HEK293 (cell line): ENCODE results near the gene AMPD3.

Source experiments
- CTCF ChIA-PET: fragments of 350-600 bp; formaldehyde crosslinking; extraction: SDS; loops from one replicate; lab custom pipeline; 2021; ENCODE audit warnings: antibody characterized with exemption; lab: Yijun Ruan, JAX
- POLR2A ChIA-PET: fragments of 300-600 bp; formaldehyde crosslinking; extraction: SDS; loops from one replicate; lab custom pipeline; 2020; ENCODE audit warnings: antibody characterized with exemption, inconsistent platforms; lab: Yijun Ruan, JAX
- H3K27ac ChIP-seq: fragments of 200-500 bp; sonication (Bioruptor generic); 2 replicates; pipeline ENCODE4 v1.5.1; 2014; ENCODE audit warnings: low read depth, low read length, control low read depth, inconsistent platforms; ENCODE audit errors: extremely low read depth
- H3K36me3 ChIP-seq, 2 experiments: fragments of 200-500 bp in 1 of 2; sonication (Bioruptor generic) in 1 of 2; 1 replicate in 1 of 2; 2 replicates in 1 of 2; pipeline ENCODE4 v1.5.1; 2014 to 2017; ENCODE audit warnings: inconsistent platforms in 2 of 2, low read length in 2 of 2; ENCODE audit not compliant: control insufficient read depth in 2 of 2, insufficient read depth in 1 of 2
- H3K4me1 ChIP-seq: fragments of 200-500 bp; sonication (Bioruptor generic); 2 replicates; pipeline ENCODE4 v1.5.1; 2014; ENCODE audit warnings: mild to moderate bottlenecking, low read length, inconsistent platforms; ENCODE audit not compliant: control insufficient read depth, insufficient read depth
- H3K4me3 ChIP-seq: 2 replicates; pipeline ENCODE4 v1.5.1; 2011; ENCODE audit warnings: low read depth, mild to moderate bottlenecking, control low read depth, low read length, moderate library complexity
- H3K9me3 ChIP-seq: fragments of 200-500 bp; sonication (Bioruptor generic); 2 replicates; pipeline ENCODE4 v1.5.1; 2014; ENCODE audit warnings: low read depth, low read length, inconsistent platforms; ENCODE audit not compliant: control insufficient read depth, insufficient read depth
- FEZF1 ChIP-seq: fragments of 450-650 bp; formaldehyde crosslinking; IDR thresholded peaks from 2 replicates; pipeline ENCODE4 v1.5.1; 2016; ENCODE audit warnings: missing biosample characterization, missing genetic modification characterization
- HOXA7 ChIP-seq: sonication (generic); formaldehyde crosslinking; IDR thresholded peaks from 2 replicates; pipeline ENCODE4 v1.8.1; 2022; ENCODE audit warnings: missing genetic modification reagents, borderline replicate concordance
- HOXD13 ChIP-seq: sonication (generic); formaldehyde crosslinking; IDR thresholded peaks from 2 replicates; pipeline ENCODE4 v1.8.0; 2022; ENCODE audit warnings: missing genetic modification reagents, borderline replicate concordance
- IKZF3 ChIP-seq: fragments of 450-650 bp; IDR thresholded peaks from 2 replicates; pipeline ENCODE4 v1.5.0; 2018; ENCODE audit warnings: missing biosample characterization, mild to moderate bottlenecking, missing genetic modification characterization, moderate library complexity
- KLF16 ChIP-seq: fragments of 450-650 bp; formaldehyde crosslinking; IDR thresholded peaks from 2 replicates; pipeline ENCODE4 v1.5.1; 2017; ENCODE audit warnings: missing biosample characterization, missing genetic modification characterization
- MYNN ChIP-seq: fragments of 450-650 bp; formaldehyde crosslinking; IDR thresholded peaks from 2 replicates; pipeline ENCODE4 v1.5.1; 2016; ENCODE audit warnings: missing biosample characterization, missing genetic modification characterization, borderline replicate concordance
- SETDB1 ChIP-seq: IDR thresholded peaks from one replicate; pipeline ENCODE4 v1.6.1; 2017; ENCODE audit warnings: mild to moderate bottlenecking, low read length, moderate library complexity, mixed read lengths; ENCODE audit not compliant: insufficient read length
- ZBTB20 ChIP-seq: fragments of 450-650 bp; formaldehyde crosslinking; IDR thresholded peaks from 2 replicates; pipeline ENCODE4 v1.5.1; 2016; ENCODE audit warnings: missing biosample characterization, missing genetic modification characterization
- ZBTB48 ChIP-seq: fragments of 450-650 bp; formaldehyde crosslinking; IDR thresholded peaks from 2 replicates; pipeline ENCODE4 v1.5.1; 2016; ENCODE audit warnings: missing biosample characterization, missing genetic modification characterization
- ZBTB7A ChIP-seq: fragments of 450-650 bp; formaldehyde crosslinking; IDR thresholded peaks from 2 replicates; pipeline ENCODE4 v1.5.1; 2016; ENCODE audit warnings: low read depth, missing biosample characterization, missing genetic modification characterization
- ZFP41 ChIP-seq: fragments of 450-650 bp; formaldehyde crosslinking; IDR thresholded peaks from 2 replicates; pipeline ENCODE4 v1.5.1; 2016; ENCODE audit warnings: missing biosample characterization, missing genetic modification characterization, borderline replicate concordance
- ZNF133 ChIP-seq: fragments of 450-650 bp; formaldehyde crosslinking; IDR thresholded peaks from 2 replicates; pipeline ENCODE4 v1.5.1; 2016; ENCODE audit warnings: missing biosample characterization, missing genetic modification characterization
- ZNF155 ChIP-seq: fragments of 450-650 bp; formaldehyde crosslinking; IDR thresholded peaks from 2 replicates; pipeline ENCODE4 v1.5.1; 2016; ENCODE audit warnings: missing biosample characterization, missing genetic modification characterization
- ZNF2 ChIP-seq: fragments of 450-650 bp; formaldehyde crosslinking; IDR thresholded peaks from 2 replicates; pipeline ENCODE4 v1.5.1; 2016; ENCODE audit warnings: missing biosample characterization, missing genetic modification characterization
- ZNF223 ChIP-seq: fragments of 450-650 bp; formaldehyde crosslinking; IDR thresholded peaks from 2 replicates; pipeline ENCODE4 v1.5.1; 2016; ENCODE audit warnings: missing biosample characterization, missing genetic modification characterization
- ZNF354C ChIP-seq: fragments of 450-650 bp; formaldehyde crosslinking; IDR thresholded peaks from 2 replicates; pipeline ENCODE4 v1.5.1; 2016; ENCODE audit warnings: missing biosample characterization, missing genetic modification characterization, low read depth, borderline replicate concordance
- ZNF404 ChIP-seq: fragments of 450-650 bp; formaldehyde crosslinking; IDR thresholded peaks from 2 replicates; pipeline ENCODE4 v1.5.1; 2017; ENCODE audit warnings: missing biosample characterization, missing genetic modification characterization
- ZNF555 ChIP-seq: fragments of 450-650 bp; formaldehyde crosslinking; conservative IDR thresholded peaks from 2 replicates; pipeline ENCODE4 v1.5.1; 2017; ENCODE audit warnings: missing biosample characterization, mild to moderate bottlenecking, missing genetic modification characterization, inconsistent platforms
- ZNF571 ChIP-seq: fragments of 450-650 bp; formaldehyde crosslinking; IDR thresholded peaks from 2 replicates; pipeline ENCODE4 v1.5.0; 2017; ENCODE audit warnings: missing biosample characterization, missing genetic modification characterization
- ZNF670 ChIP-seq: fragments of 450-650 bp; formaldehyde crosslinking; IDR thresholded peaks from 2 replicates; pipeline ENCODE4 v1.5.1; 2016; ENCODE audit warnings: missing biosample characterization, missing genetic modification characterization, low read depth
- ZNF791 ChIP-seq: fragments of 450-650 bp; formaldehyde crosslinking; IDR thresholded peaks from 2 replicates; pipeline ENCODE4 v1.5.1; 2016; ENCODE audit warnings: missing biosample characterization, missing genetic modification characterization
- ZSCAN30 ChIP-seq: fragments of 450-650 bp; IDR thresholded peaks from 2 replicates; pipeline ENCODE4 v1.5.1; 2018; ENCODE audit warnings: missing biosample characterization, mild to moderate bottlenecking, missing genetic modification characterization, moderate library complexity
- TF ChIP-seq, protein P1 (sequence below): fragments of 450-650 bp; formaldehyde crosslinking; IDR thresholded peaks from 2 replicates; pipeline ENCODE4 v1.5.1; 2016; ENCODE audit warnings: missing biosample characterization, missing genetic modification characterization
- TF ChIP-seq, protein P2 (sequence below): fragments of 450-650 bp; formaldehyde crosslinking; IDR thresholded peaks from 2 replicates; pipeline ENCODE4 v1.5.1; 2016; ENCODE audit warnings: missing biosample characterization, missing genetic modification characterization

The AMPD3 gene

DNA sequence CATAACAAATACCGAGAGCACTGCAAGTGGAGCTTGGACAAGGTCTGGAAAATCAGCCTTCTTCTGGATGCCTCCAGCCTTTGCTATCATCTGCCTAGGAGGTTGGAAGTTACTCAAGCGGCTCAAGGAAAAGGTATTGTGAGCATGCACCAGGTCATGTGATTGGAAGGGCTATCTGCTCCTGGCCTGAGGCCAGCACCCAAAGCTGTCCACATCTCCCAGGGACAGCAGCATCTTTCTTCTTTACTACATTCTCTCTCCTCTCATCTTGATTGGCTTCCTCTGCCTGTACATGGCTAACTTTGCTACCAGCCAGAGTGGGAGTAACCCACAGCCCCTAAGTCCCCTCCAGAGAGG is 44.2 kb upstream of the AMPD3 start (continued):
- TF ChIP-seq, protein P1, sequence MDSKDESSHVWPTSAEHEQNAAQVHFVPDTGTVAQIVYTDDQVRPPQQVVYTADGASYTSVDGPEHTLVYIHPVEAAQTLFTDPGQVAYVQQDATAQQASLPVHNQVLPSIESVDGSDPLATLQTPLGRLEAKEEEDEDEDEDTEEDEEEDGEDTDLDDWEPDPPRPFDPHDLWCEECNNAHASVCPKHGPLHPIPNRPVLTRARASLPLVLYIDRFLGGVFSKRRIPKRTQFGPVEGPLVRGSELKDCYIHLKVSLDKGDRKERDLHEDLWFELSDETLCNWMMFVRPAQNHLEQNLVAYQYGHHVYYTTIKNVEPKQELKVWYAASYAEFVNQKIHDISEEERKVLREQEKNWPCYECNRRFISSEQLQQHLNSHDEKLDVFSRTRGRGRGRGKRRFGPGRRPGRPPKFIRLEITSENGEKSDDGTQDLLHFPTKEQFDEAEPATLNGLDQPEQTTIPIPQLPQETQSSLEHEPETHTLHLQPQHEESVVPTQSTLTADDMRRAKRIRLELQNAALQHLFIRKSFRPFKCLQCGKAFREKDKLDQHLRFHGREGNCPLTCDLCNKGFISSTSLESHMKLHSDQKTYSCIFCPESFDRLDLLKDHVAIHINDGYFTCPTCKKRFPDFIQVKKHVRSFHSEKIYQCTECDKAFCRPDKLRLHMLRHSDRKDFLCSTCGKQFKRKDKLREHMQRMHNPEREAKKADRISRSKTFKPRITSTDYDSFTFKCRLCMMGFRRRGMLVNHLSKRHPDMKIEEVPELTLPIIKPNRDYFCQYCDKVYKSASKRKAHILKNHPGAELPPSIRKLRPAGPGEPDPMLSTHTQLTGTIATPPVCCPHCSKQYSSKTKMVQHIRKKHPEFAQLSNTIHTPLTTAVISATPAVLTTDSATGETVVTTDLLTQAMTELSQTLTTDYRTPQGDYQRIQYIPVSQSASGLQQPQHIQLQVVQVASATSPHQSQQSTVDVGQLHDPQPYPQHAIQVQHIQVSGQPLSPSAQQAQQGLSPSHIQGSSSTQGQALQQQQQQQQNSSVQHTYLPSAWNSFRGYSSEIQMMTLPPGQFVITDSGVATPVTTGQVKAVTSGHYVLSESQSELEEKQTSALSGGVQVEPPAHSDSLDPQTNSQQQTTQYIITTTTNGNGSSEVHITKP (tag by site-specific recombination), result no peak
- TF ChIP-seq, all 188 proteins: peak for 0

GRCh38 chr11:10412266-10412665 is 42.8 kb upstream of the AMPD3 start:
- H3K27ac ChIP-seq, result no peak overlapping the region
- TF ChIP-seq ZBTB20 (no peak), ZBTB48 (tag by site-specific recombination) (no peak), SETDB1 (no peak), ZNF354C (tag by site-specific recombination) (no peak), FEZF1 (tag by site-specific recombination) (no peak), ZNF223 (tag by site-specific recombination) (no peak), ZNF791 (tag by site-specific recombination) (no peak)
- H3K9me3 ChIP-seq, result no peaks in the 10 kb centered on the region
- H3K36me3 ChIP-seq, result no peaks in the 10 kb centered on the region
- ChIA-PET CTCF (interaction anchor here (0.5 to 1.5 kb wide), 2 partner anchors 192 to 325 kb away, joined by 3 to 6 read pairs; no protein-coding TSS in a partner anchor), POLR2A (no interaction called here)
- no peak overlapping the region for H3K4me3 ChIP-seq
- no peaks in the 10 kb centered on the region for H3K4me1 ChIP-seq

- H3K27ac ChIP-seq, result no peak overlapping the region
- H3K4me3 ChIP-seq, result no peak overlapping the region
- H3K4me1 ChIP-seq, result no peaks in the 10 kb centered on the region
- H3K36me3 ChIP-seq, result no peaks in the 10 kb centered on the region
- no peak for TF ChIP-seq MYNN (tag by site-specific recombination)
- TF ChIP-seq ZBTB7A (tag by site-specific recombination), result no peak
- TF ChIP-seq IKZF3 (tag by site-specific recombination), result no peak
- TF ChIP-seq SETDB1, result no peak
- TF ChIP-seq ZNF2 (tag by site-specific recombination), result no peak
- TF ChIP-seq ZNF555 (tag by site-specific recombination), result no peak
- no peak for TF ChIP-seq ZNF571 (tag by site-specific recombination)
- TF ChIP-seq ZNF670 (tag by site-specific recombination), result no peak
- TF ChIP-seq ZNF133 (tag by site-specific recombination), result no peak
- TF ChIP-seq, all 188 proteins: peak for 0
- ChIA-PET CTCF (interaction anchor here (0.7 to 0.9 kb wide), 5 partner anchors 90 to 321 kb away, joined by 3 to 5 read pairs (median 3); no protein-coding TSS in a partner anchor), POLR2A (no interaction called here)
- H3K9me3 ChIP-seq, result no peaks in the 10 kb centered on the region
Measured at GRCh38 chr11:10413268-10413667, 41.8 kb upstream of the AMPD3 start.

GRCh38 chr11:10414181-10414580 is 40.9 kb upstream of the AMPD3 start:
- ChIA-PET CTCF (interaction anchor here (0.6 to 0.9 kb wide), 4 partner anchors 47 to 1172 kb away, joined by 3 read pairs; no protein-coding TSS in a partner anchor), POLR2A (no interaction called here)
- TF ChIP-seq ZSCAN30 (tag by site-specific recombination) (no peak), HOXD13 (no peak), ZFP41 (tag by site-specific recombination) (no peak), ZNF155 (tag by site-specific recombination) (no peak), ZNF404 (tag by site-specific recombination) (no peak), HOXA7 (CRISPR knock-in tag) (no peak), KLF16 (tag by site-specific recombination) (no peak)
- TF ChIP-seq, protein P2, sequence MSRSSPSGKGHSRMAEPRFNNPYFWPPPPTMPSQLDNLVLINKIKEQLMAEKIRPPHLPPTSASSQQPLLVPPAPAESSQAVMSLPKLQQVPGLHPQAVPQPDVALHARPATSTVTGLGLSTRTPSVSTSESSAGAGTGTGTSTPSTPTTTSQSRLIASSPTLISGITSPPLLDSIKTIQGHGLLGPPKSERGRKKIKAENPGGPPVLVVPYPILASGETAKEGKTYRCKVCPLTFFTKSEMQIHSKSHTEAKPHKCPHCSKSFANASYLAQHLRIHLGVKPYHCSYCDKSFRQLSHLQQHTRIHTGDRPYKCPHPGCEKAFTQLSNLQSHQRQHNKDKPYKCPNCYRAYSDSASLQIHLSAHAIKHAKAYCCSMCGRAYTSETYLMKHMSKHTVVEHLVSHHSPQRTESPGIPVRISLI (tag by site-specific recombination), result no peak

More at GRCh38 chr11:10414181-10414580, 40.9 kb upstream of the AMPD3 start:
- no peaks in the 10 kb centered on the region for H3K36me3 ChIP-seq
- H3K4me1 ChIP-seq, result no peaks in the 10 kb centered on the region
- no peaks in the 10 kb centered on the region for H3K9me3 ChIP-seq
- no peak overlapping the region for H3K4me3 ChIP-seq
- no peak overlapping the region for H3K27ac ChIP-seq
